A549 (cell line): ENCODE measurements around the gene TMC5. TPM values are rescaled to one million over a fixed set of nuclear protein-coding genes. Genes with fewer than 3 reads are reported as not detected.

Experiments used
- ATOH8 ChIP-seq: fragments of 250-450 bp; sonication (Bioruptor Pico); IDR thresholded peaks from 2 replicates; pipeline ENCODE4 v1.5.0; 2020; ENCODE audit warnings: low read depth, mild to moderate bottlenecking, moderate library complexity
- BHLHE40 ChIP-seq: IDR thresholded peaks from 2 replicates; pipeline ENCODE4 v1.6.1; 2012; ENCODE audit warnings: low read depth, low read length, inconsistent platforms
- CBX2 ChIP-seq: fragments of 200-600 bp; sonication (generic); IDR thresholded peaks from 2 replicates; pipeline ENCODE4 v1.6.1; 2016; ENCODE audit warnings: low read depth, mild to moderate bottlenecking, borderline replicate concordance
- CBX8 ChIP-seq: fragments of 200-600 bp; sonication (generic); IDR thresholded peaks from 2 replicates; pipeline ENCODE4 v1.6.1; 2016
- CHD2 ChIP-seq: fragments of 150-350 bp; IDR thresholded peaks from 2 replicates; pipeline ENCODE4 v1.6.1; 2014; ENCODE audit warnings: low read length; ENCODE audit not compliant: partially characterized antibody
- CTCF ChIP-seq: fragments of >200 bp; sonication (Bioruptor Twin); formaldehyde crosslinking; IDR thresholded peaks from 3 replicates; pipeline ENCODE4 v1.5.1; 2016
- EHF ChIP-seq: fragments of 250-450 bp; sonication (Bioruptor Pico); IDR thresholded peaks from 2 replicates; pipeline ENCODE4 v1.5.0; 2020; ENCODE audit warnings: mild to moderate bottlenecking
- ELK1 ChIP-seq: fragments of 150-350 bp; IDR thresholded peaks from 2 replicates; pipeline ENCODE4 v1.6.1; 2014; ENCODE audit warnings: low read depth, mild to moderate bottlenecking, low read length
- EP300 ChIP-seq, 2 experiments: fragments of >200 bp; sonication (Bioruptor Twin); formaldehyde crosslinking; IDR thresholded peaks; 2 replicates in 1 of 2; 3 replicates in 1 of 2; pipeline ENCODE4 v1.6.1; 2016 to 2017
- ESRRA ChIP-seq: fragments of 150-350 bp; IDR thresholded peaks from 2 replicates; pipeline ENCODE4 v1.6.1; 2014; ENCODE audit warnings: mild to moderate bottlenecking, low read length, borderline replicate concordance
- FOSB ChIP-seq: fragments of 250-450 bp; sonication (Bioruptor Pico); IDR thresholded peaks from 2 replicates; pipeline ENCODE4 v1.5.0; 2020; ENCODE audit warnings: mild to moderate bottlenecking, moderate library complexity
- FOSL2 ChIP-seq, 2 experiments: fragments of 450-650 bp in 1 of 2; fragments of >200 bp in 1 of 2; sonication (Bioruptor Twin) in 1 of 2; formaldehyde crosslinking; IDR thresholded peaks; 2 replicates each; pipeline versions ENCODE4 v1.5.0 to v1.6.1; 2016 to 2020; ENCODE audit warnings: mild to moderate bottlenecking in 1 of 2, moderate library complexity in 1 of 2
- GATA3 ChIP-seq: IDR thresholded peaks from 2 replicates; pipeline ENCODE4 v1.6.1; 2012; ENCODE audit warnings: borderline replicate concordance
- HES2 ChIP-seq: fragments of >200 bp; sonication (Bioruptor Twin); formaldehyde crosslinking; IDR thresholded peaks from 2 replicates; pipeline ENCODE4 v1.6.1; 2016
- HEYL ChIP-seq: fragments of 250-450 bp; sonication (Bioruptor Pico); IDR thresholded peaks from 2 replicates; pipeline ENCODE4 v1.8.0; 2021; ENCODE audit warnings: mild to moderate bottlenecking, moderate library complexity
- HOXA7 ChIP-seq: fragments of 250-450 bp; sonication (Bioruptor Pico); IDR thresholded peaks from 2 replicates; pipeline ENCODE4 v1.5.0; 2020; ENCODE audit warnings: mild to moderate bottlenecking, moderate library complexity
- HOXB5 ChIP-seq: fragments of 250-450 bp; sonication (Bioruptor Pico); IDR thresholded peaks from 2 replicates; pipeline ENCODE4 v1.5.0; 2020; ENCODE audit warnings: mild to moderate bottlenecking, moderate library complexity
- JUNB ChIP-seq: fragments of >200 bp; sonication (Bioruptor Twin); formaldehyde crosslinking; IDR thresholded peaks from 2 replicates; pipeline ENCODE4 v1.6.1; 2016
- KDM5A ChIP-seq: fragments of 200-600 bp; sonication (generic); IDR thresholded peaks from 2 replicates; pipeline ENCODE4 v1.6.1; 2016; ENCODE audit warnings: antibody characterized with exemption, mild to moderate bottlenecking
- MAFK ChIP-seq: fragments of 450-650 bp; IDR thresholded peaks from 2 replicates; pipeline ENCODE4 v1.6.1; 2014; ENCODE audit not compliant: partially characterized antibody
- MAX ChIP-seq: IDR thresholded peaks from 2 replicates; pipeline ENCODE4 v1.6.1; 2012
- NFE2L2 ChIP-seq: fragments of 150-350 bp; conservative IDR thresholded peaks from 2 replicates; pipeline ENCODE4 v1.6.1; 2014; ENCODE audit warnings: low read length
- NPAS2 ChIP-seq: fragments of 250-450 bp; sonication (Bioruptor Pico); IDR thresholded peaks from 2 replicates; pipeline ENCODE4 v1.8.0; 2022; ENCODE audit warnings: mild to moderate bottlenecking, moderate library complexity, borderline replicate concordance
- NR3C1 ChIP-seq: fragments of >200 bp; sonication (Bioruptor Twin); formaldehyde crosslinking; IDR thresholded peaks from 3 replicates; pipeline ENCODE4 v1.6.1; 2017
- PBX3 ChIP-seq: IDR thresholded peaks from 2 replicates; pipeline ENCODE4 v1.6.1; 2012
- PHF8 ChIP-seq: fragments of 200-600 bp; sonication (generic); IDR thresholded peaks from 2 replicates; pipeline ENCODE4 v1.6.1; 2016; ENCODE audit warnings: low read depth, mild to moderate bottlenecking, antibody characterized with exemption, moderate library complexity, borderline replicate concordance
- POLR2A ChIP-seq: IDR thresholded peaks from 2 replicates; pipeline ENCODE4 v1.6.1; 2012; ENCODE audit warnings: mild to moderate bottlenecking, low read length
- SMC3 ChIP-seq: fragments of >200 bp; sonication (Bioruptor Twin); formaldehyde crosslinking; IDR thresholded peaks from 3 replicates; pipeline ENCODE4 v1.6.1; 2018; ENCODE audit warnings: inconsistent platforms
- SREBF2 ChIP-seq: fragments of 450-650 bp; IDR thresholded peaks from 2 replicates; pipeline ENCODE4 v1.6.1; 2014; ENCODE audit warnings: mild to moderate bottlenecking, moderate library complexity
- TFCP2L1 ChIP-seq: fragments of 250-450 bp; sonication (Bioruptor Pico); IDR thresholded peaks from 2 replicates; pipeline ENCODE4 v1.5.0; 2021; ENCODE audit warnings: mild to moderate bottlenecking
- ZC3H11A ChIP-seq: fragments of 450-650 bp; IDR thresholded peaks from 2 replicates; pipeline ENCODE4 v1.6.1; 2014; ENCODE audit warnings: antibody characterized with exemption, mild to moderate bottlenecking
- ZFP36 ChIP-seq: fragments of 450-650 bp; IDR thresholded peaks from 2 replicates; pipeline ENCODE4 v1.6.1; 2014; ENCODE audit warnings: borderline replicate concordance; ENCODE audit not compliant: partially characterized antibody
- polyA plus RNA-seq, 4 experiments: library from polyadenylated mRNA; depleted of rRNA in 3 of 4; stranded (reverse); fragments of >200 nt; fragmentation: RNase III in 1 of 4; extraction: RNeasy Plus Mini Kit Qiagen cat#74134 plus additional on column Dnase treatment in 1 of 4; gene quantifications; 2 replicates in 3 of 4; 3 replicates in 1 of 4; pipeline ENCODE4 v1.2.3, GENCODE V29; 2011 to 2017

TMC5 gene
- polyA plus RNA-seq, 2 of the 4 experiments (the other 2 are of a cell fraction), result 8.3 to 17.1 TPM

- TF ChIP-seq ZC3H11A (no peak), ATOH8 (CRISPR knock-in tag) (no peak), GATA3 (peak; percentile 93), HEYL (CRISPR knock-in tag) (no peak), HOXA7 (CRISPR knock-in tag) (peak; percentile 64; the same call in 1 of the 2 replicates), PBX3 (peak; percentile 65; the same call in 1 of the 2 replicates), SMC3 (no peak), PHF8 (no peak), CTCF (no peak), ESRRA (peak; percentile 61; the same call in 1 of the 2 replicates), KDM5A (no peak), ELK1 (no peak), NPAS2 (CRISPR knock-in tag) (no peak), ZFP36 (no peak), EP300 (IDR thresholded peaks at IDR 0.05) (peak; percentile 61 to 70; a peak in 2 of 5 replicates), CHD2 (no peak), HES2 (no peak; the same call in 1 of the 2 replicates), EHF (no peak), FOSB (CRISPR knock-in tag) (0 out of 2 replicates have a peak, but pooled peaks have one; percentile 33), MAX (peak; percentile 82), HOXB5 (CRISPR knock-in tag) (peak; percentile 74; the same call in 1 of the 2 replicates), FOSL2 (IDR thresholded peaks at IDR 0.05) (peak; percentile 97), FOSL2 (CRISPR knock-in tag; IDR thresholded peaks at IDR 0.05) (peak; percentile 98), SREBF2 (no peak), CBX8 (no peak), BHLHE40 (no peak), JUNB (peak; percentile 97), NR3C1 (no peak), MAFK (peak; percentile 48), POLR2A (no peak), TFCP2L1 (CRISPR knock-in tag) (no peak), CBX2 (no peak), NFE2L2 (no peak)
These were observed 2.0 kb downstream of the TMC5 start (continued) for GRCh38 chr16:19419698-19420075.
